Stimulated activated naive B cell treated with anti-CD40 and anti-IgM and Interleukin-4, amounts not matched to agents 10 μg/mL and 1 μg/mL and 100 μg/mL, for 72 hours (primary cell): ENCODE data around the gene PCBP3.
A peak's percentile ranks its signal among the peaks of the same experiment; 100 is the strongest.

ENCODE experiments used
- ATAC-seq, 2 donors: fragments of 150-1000 bp; cut with Tn5 transposase; replicated peaks; 2 replicates each; pipeline ENCODE4 v1.10.0; 2021; ENCODE audit warnings: moderate library complexity in 1 of 2
- DNase-seq: peaks from one replicate; pipeline ENCODE4 v3.0.0; 2021
- H3K27ac Mint-ChIP-seq: one replicate; pipeline ENCODE4 v1.8.0; 2022; ENCODE audit warnings: mild to moderate bottlenecking, mixed read lengths
- H3K27me3 Mint-ChIP-seq, 2 donors: one replicate each; pipeline ENCODE4 v1.8.0; 2022; ENCODE audit warnings: mixed read lengths in 2 of 2
- H3K36me3 Mint-ChIP-seq, 2 donors: one replicate each; pipeline ENCODE4 v1.8.0; 2022; ENCODE audit warnings: mixed read lengths in 2 of 2, mild to moderate bottlenecking in 1 of 2
- H3K4me1 Mint-ChIP-seq, 2 donors: one replicate each; pipeline ENCODE4 v1.8.0; 2022; ENCODE audit warnings: mixed read lengths in 2 of 2, mild to moderate bottlenecking in 1 of 2
- H3K4me3 Mint-ChIP-seq, 2 donors: one replicate each; pipeline ENCODE4 v1.8.0; 2022; ENCODE audit warnings: mild to moderate bottlenecking in 2 of 2, mixed read lengths in 2 of 2, moderate library complexity in 1 of 2
- H3K9me3 Mint-ChIP-seq, 2 donors: one replicate each; pipeline ENCODE4 v1.8.0; 2022; ENCODE audit warnings: mixed read lengths in 2 of 2, mild to moderate bottlenecking in 1 of 2

Gene PCBP3

GRCh38 chr21:45742247-45742646 is 98.7 kb downstream of the PCBP3 start:
- Mint-ChIP-seq H3K4me3 (no peak overlapping the region), H3K36me3 (peaks cover 0 to 3% of the 10 kb centered on the region in 2 donors), H3K4me1 (no peaks in the 10 kb centered on the region), H3K9me3 (no peaks in the 10 kb centered on the region), H3K27me3 (peaks cover 0 to 5% of the 10 kb centered on the region in 2 donors), H3K27ac (no peak overlapping the region)
- DNase-seq (no peak), ATAC-seq (no peak)

GRCh38 chr21:45745256-45745655 is 101.7 kb downstream of the PCBP3 start:
- peaks cover 5 to 6% of the 10 kb centered on the region in 2 donors for H3K27me3 Mint-ChIP-seq
- no peak overlapping the region for H3K27ac Mint-ChIP-seq
- DNase-seq, result no peak
- no peaks in the 10 kb centered on the region for H3K4me1 Mint-ChIP-seq
- H3K36me3 Mint-ChIP-seq, result peaks cover 0 to 3% of the 10 kb centered on the region in 2 donors
- no peak overlapping the region for H3K4me3 Mint-ChIP-seq
- no peak for ATAC-seq
- H3K9me3 Mint-ChIP-seq, result no peaks in the 10 kb centered on the region

- Mint-ChIP-seq H3K4me3 (no peak overlapping the region), H3K27me3 (peaks cover 5 to 6% of the 10 kb centered on the region in 2 donors), H3K9me3 (no peaks in the 10 kb centered on the region), H3K4me1 (no peaks in the 10 kb centered on the region), H3K27ac (no peak overlapping the region), H3K36me3 (peaks cover 0 to 3% of the 10 kb centered on the region in 2 donors)
- ATAC-seq (no peak), DNase-seq (no peak)
These were observed 103.8 kb downstream of the PCBP3 start for GRCh38 chr21:45747233-45747766.

GRCh38 chr21:45747802-45748445 is 104.4 kb downstream of the PCBP3 start:
- H3K36me3 Mint-ChIP-seq, result peaks cover 0 to 3% of the 10 kb centered on the region in 2 donors
- ATAC-seq (no peak), DNase-seq (no peak)
- H3K4me1 Mint-ChIP-seq, result no peaks in the 10 kb centered on the region
- H3K27ac Mint-ChIP-seq, result no peak overlapping the region
- H3K4me3 Mint-ChIP-seq, result no peak overlapping the region
- peaks cover 5 to 6% of the 10 kb centered on the region in 2 donors for H3K27me3 Mint-ChIP-seq
- no peaks in the 10 kb centered on the region for H3K9me3 Mint-ChIP-seq

- peaks cover 0 to 3% of the 10 kb centered on the region in 2 donors for H3K36me3 Mint-ChIP-seq
- no peak overlapping the region for H3K27ac Mint-ChIP-seq
- no peaks in the 10 kb centered on the region for H3K4me1 Mint-ChIP-seq
- DNase-seq, result no peak
- no peak overlapping the region for H3K4me3 Mint-ChIP-seq
- H3K27me3 Mint-ChIP-seq, result peaks cover 5 to 10% of the 10 kb centered on the region in 2 donors
- no peak for ATAC-seq
- no peaks in the 10 kb centered on the region for H3K9me3 Mint-ChIP-seq
These were observed 105.1 kb downstream of the PCBP3 start for GRCh38 chr21:45748593-45748992.

- no peak for ATAC-seq
- Mint-ChIP-seq H3K27ac (no peak overlapping the region), H3K4me3 (no peak overlapping the region), H3K27me3 (peaks cover 1 to 12% of the 10 kb centered on the region in 2 donors), H3K4me1 (no peaks in the 10 kb centered on the region), H3K36me3 (peaks cover 0 to 3% of the 10 kb centered on the region in 2 donors), H3K9me3 (no peaks in the 10 kb centered on the region)
- no peak for DNase-seq
These were observed 106.4 kb downstream of the PCBP3 start for GRCh38 chr21:45749974-45750373.

- Mint-ChIP-seq H3K9me3 (no peaks in the 10 kb centered on the region), H3K4me3 (no peak overlapping the region), H3K4me1 (no peaks in the 10 kb centered on the region), H3K36me3 (no peaks in the 10 kb centered on the region), H3K27me3 (peaks cover 0 to 12% of the 10 kb centered on the region in 2 donors), H3K27ac (no peak overlapping the region)
- no peak for DNase-seq
- no peak for ATAC-seq
These were observed 107.4 kb downstream of the PCBP3 start for GRCh38 chr21:45750936-45751335.

- H3K9me3 Mint-ChIP-seq, result peaks cover 0 to 5% of the 10 kb centered on the region in 2 donors
- no peak overlapping the region for H3K4me3 Mint-ChIP-seq
- no peak for DNase-seq
- H3K27me3 Mint-ChIP-seq, result peaks cover 0 to 12% of the 10 kb centered on the region in 2 donors
- no peak for ATAC-seq
- no peaks in the 10 kb centered on the region for H3K4me1 Mint-ChIP-seq
- H3K27ac Mint-ChIP-seq, result no peak overlapping the region
- H3K36me3 Mint-ChIP-seq, result no peaks in the 10 kb centered on the region
These were observed 109.9 kb downstream of the PCBP3 start for GRCh38 chr21:45753445-45753844.

- peaks cover 4 to 12% of the 10 kb centered on the region in 2 donors for H3K27me3 Mint-ChIP-seq
- no peak for DNase-seq
- H3K4me3 Mint-ChIP-seq, result no peak overlapping the region
- H3K4me1 Mint-ChIP-seq, result no peaks in the 10 kb centered on the region
- ATAC-seq, result no peak
- peaks cover 0 to 5% of the 10 kb centered on the region in 2 donors for H3K9me3 Mint-ChIP-seq
- H3K36me3 Mint-ChIP-seq, result no peaks in the 10 kb centered on the region
- no peak overlapping the region for H3K27ac Mint-ChIP-seq
These were observed 112.5 kb downstream of the PCBP3 start for GRCh38 chr21:45756029-45756428.

GRCh38 chr21:45756669-45757068 is 113.1 kb downstream of the PCBP3 start:
- Mint-ChIP-seq H3K9me3 (peaks cover 0 to 5% of the 10 kb centered on the region in 2 donors), H3K27me3 (peaks cover 9 to 17% of the 10 kb centered on the region in 2 donors), H3K4me1 (no peaks in the 10 kb centered on the region), H3K4me3 (no peak overlapping the region), H3K27ac (no peak overlapping the region), H3K36me3 (no peaks in the 10 kb centered on the region)
- DNase-seq (no peak), ATAC-seq (no peak)

- ATAC-seq, result no peak
- no peaks in the 10 kb centered on the region for H3K4me1 Mint-ChIP-seq
- no peak overlapping the region for H3K27ac Mint-ChIP-seq
- H3K9me3 Mint-ChIP-seq, result peaks cover 0 to 1% of the 10 kb centered on the region in 2 donors
- no peak for DNase-seq
- peaks cover 14% of the 10 kb centered on the region in 2 donors for H3K27me3 Mint-ChIP-seq
- H3K36me3 Mint-ChIP-seq, result no peaks in the 10 kb centered on the region
- H3K4me3 Mint-ChIP-seq, result no peak overlapping the region
These were observed 118.2 kb downstream of the PCBP3 start for GRCh38 chr21:45761704-45762103.

GRCh38 chr21:45763074-45763473 is 119.5 kb downstream of the PCBP3 start:
- DNase-seq (no peak), ATAC-seq (no peak)
- Mint-ChIP-seq H3K4me1 (no peaks in the 10 kb centered on the region), H3K9me3 (no peaks in the 10 kb centered on the region), H3K27ac (peak overlapping the region; percentile 22), H3K36me3 (no peaks in the 10 kb centered on the region), H3K4me3 (no peak overlapping the region), H3K27me3 (peaks cover 14% of the 10 kb centered on the region in 2 donors)

GRCh38 chr21:45763506-45763905 is 120.0 kb downstream of the PCBP3 start:
- Mint-ChIP-seq H3K9me3 (no peaks in the 10 kb centered on the region), H3K36me3 (no peaks in the 10 kb centered on the region), H3K27ac (peak overlapping the region; percentile 22), H3K4me1 (no peaks in the 10 kb centered on the region), H3K4me3 (no peak overlapping the region), H3K27me3 (peaks cover 14% of the 10 kb centered on the region in 2 donors)
- DNase-seq, result no peak
- ATAC-seq, result no peak

- Mint-ChIP-seq H3K27ac (no peak overlapping the region), H3K36me3 (no peaks in the 10 kb centered on the region), H3K27me3 (peaks cover 14% of the 10 kb centered on the region in 2 donors), H3K4me1 (no peaks in the 10 kb centered on the region), H3K4me3 (no peak overlapping the region), H3K9me3 (no peaks in the 10 kb centered on the region)
- ATAC-seq (no peak), DNase-seq (no peak)
These were observed 121.3 kb downstream of the PCBP3 start for GRCh38 chr21:45764792-45765191.

GRCh38 chr21:45765375-45765774 is 121.8 kb downstream of the PCBP3 start:
- ATAC-seq (no peak), DNase-seq (no peak)
- no peak overlapping the region for H3K27ac Mint-ChIP-seq
- no peaks in the 10 kb centered on the region for H3K4me1 Mint-ChIP-seq
- no peaks in the 10 kb centered on the region for H3K9me3 Mint-ChIP-seq
- H3K36me3 Mint-ChIP-seq, result no peaks in the 10 kb centered on the region
- H3K4me3 Mint-ChIP-seq, result no peak overlapping the region
- H3K27me3 Mint-ChIP-seq, result peaks cover 11% of the 10 kb centered on the region in 2 donors
